HepG2 (cell line): Measurements from ENCODE around the gene BRCA1. TPM values are rescaled to one million over a fixed set of nuclear protein-coding genes. Genes with fewer than 3 reads are reported as not detected.
A peak's percentile ranks its signal among the peaks of the same experiment; 100 is the strongest.

Experiments used
- ATM ChIP-seq: fragments of 450-650 bp; IDR thresholded peaks from 2 replicates; pipeline ENCODE4 v1.7.1; 2017; ENCODE audit warnings: mild to moderate bottlenecking, borderline replicate concordance
- CERS6 ChIP-seq: sonication (generic); formaldehyde crosslinking; IDR thresholded peaks from 2 replicates; pipeline ENCODE4 v1.5.0; 2020; ENCODE audit warnings: missing genetic modification reagents
- DMAP1 ChIP-seq: IDR thresholded peaks from 2 replicates; pipeline ENCODE4 v1.6.1; 2016
- E2F5 ChIP-seq: sonication (generic); formaldehyde crosslinking; conservative IDR thresholded peaks from 2 replicates; pipeline ENCODE4 v1.4.0; 2020; ENCODE audit warnings: missing genetic modification reagents
- EED ChIP-seq: sonication (generic); formaldehyde crosslinking; IDR thresholded peaks from 2 replicates; pipeline ENCODE4 v1.5.0; 2020; ENCODE audit warnings: mild to moderate bottlenecking, missing genetic modification reagents
- FOXO4 ChIP-seq: sonication (generic); formaldehyde crosslinking; conservative IDR thresholded peaks from 2 replicates; pipeline ENCODE4 v1.8.1; 2023; ENCODE audit warnings: missing genetic modification reagents
- GTF3A ChIP-seq: sonication (generic); formaldehyde crosslinking; conservative IDR thresholded peaks from 2 replicates; pipeline ENCODE4 v1.4.0; 2020; ENCODE audit warnings: mild to moderate bottlenecking, missing genetic modification reagents
- IRF2 ChIP-seq: IDR thresholded peaks from 2 replicates; pipeline ENCODE4 v1.6.1; 2018; ENCODE audit warnings: missing genetic modification reagents, missing compliant biosample characterization
- KDM5B ChIP-seq: sonication (generic); formaldehyde crosslinking; IDR thresholded peaks from 2 replicates; pipeline ENCODE4 v1.4.0; 2020; ENCODE audit warnings: missing genetic modification reagents, mild to moderate bottlenecking, borderline replicate concordance
- MBNL3 ChIP-seq: fragments of 250-450 bp; sonication (Bioruptor Pico); conservative IDR thresholded peaks from 2 replicates; pipeline ENCODE4 v1.8.0; 2022; ENCODE audit warnings: mild to moderate bottlenecking, inconsistent platforms
- MXD3 ChIP-seq: IDR thresholded peaks from 2 replicates; pipeline ENCODE4 v1.6.1; 2016; ENCODE audit warnings: mild to moderate bottlenecking, missing biosample characterization, missing genetic modification reagents
- NAIF1 ChIP-seq: sonication (generic); formaldehyde crosslinking; IDR thresholded peaks from 2 replicates; pipeline ENCODE4 v1.5.0; 2020; ENCODE audit warnings: mild to moderate bottlenecking, missing genetic modification reagents, borderline replicate concordance
- POGK ChIP-seq: sonication (generic); formaldehyde crosslinking; conservative IDR thresholded peaks from 2 replicates; pipeline ENCODE4 v1.8.0; 2022; ENCODE audit warnings: mild to moderate bottlenecking, moderate library complexity, missing genetic modification reagents
- RFX1 ChIP-seq: fragments of 450-650 bp; IDR thresholded peaks from 2 replicates; pipeline ENCODE4 v1.6.1; 2017
- RNF2 ChIP-seq: fragments of 450-650 bp; conservative IDR thresholded peaks from 2 replicates; pipeline ENCODE4 v1.6.1; 2016; ENCODE audit warnings: low read depth
- SNAPC5 ChIP-seq: sonication (generic); formaldehyde crosslinking; IDR thresholded peaks from 2 replicates; pipeline ENCODE4 v1.8.1; 2023; ENCODE audit warnings: mild to moderate bottlenecking, missing genetic modification reagents, borderline replicate concordance
- SP1 ChIP-seq, 2 experiments: fragments of 450-650 bp in 1 of 2; sonication (generic) in 1 of 2; formaldehyde crosslinking in 1 of 2; IDR thresholded peaks; 2 replicates each; pipeline versions ENCODE4 v1.4.0 to v1.6.1; 2016 to 2020; ENCODE audit warnings: missing genetic modification reagents in 1 of 2
- SSRP1 ChIP-seq: IDR thresholded peaks from 2 replicates; pipeline ENCODE4 v1.6.1; 2016; ENCODE audit warnings: control low read depth
- ZFX ChIP-seq: sonication (generic); formaldehyde crosslinking; IDR thresholded peaks from 2 replicates; pipeline ENCODE4 v1.4.0; 2020; ENCODE audit warnings: mild to moderate bottlenecking, low read depth, missing genetic modification reagents, moderate library complexity
- ZNF30 ChIP-seq: sonication (generic); formaldehyde crosslinking; IDR thresholded peaks from 2 replicates; pipeline ENCODE4 v1.5.0; 2020; ENCODE audit warnings: mild to moderate bottlenecking, missing genetic modification reagents
- ZNF619 ChIP-seq: sonication (generic); formaldehyde crosslinking; IDR thresholded peaks from 2 replicates; pipeline ENCODE4 v1.4.0; 2020; ENCODE audit warnings: mild to moderate bottlenecking, missing genetic modification reagents
- ZNF652 ChIP-seq: IDR thresholded peaks from 2 replicates; pipeline ENCODE4 v1.6.1; 2016; ENCODE audit warnings: low read depth, borderline replicate concordance
- ZNF709 ChIP-seq: sonication (generic); formaldehyde crosslinking; IDR thresholded peaks from 2 replicates; pipeline ENCODE4 v1.5.0; 2020; ENCODE audit warnings: mild to moderate bottlenecking, missing genetic modification reagents
- ZNF75D ChIP-seq: sonication (generic); formaldehyde crosslinking; IDR thresholded peaks from 2 replicates; pipeline ENCODE4 v1.8.1; 2023; ENCODE audit warnings: missing genetic modification reagents, mild to moderate bottlenecking, borderline replicate concordance
- ZNF83 ChIP-seq: sonication (generic); formaldehyde crosslinking; IDR thresholded peaks from 2 replicates; pipeline ENCODE4 v1.4.0; 2020; ENCODE audit warnings: missing genetic modification reagents, mild to moderate bottlenecking, borderline replicate concordance
- polyA plus RNA-seq, 8 experiments: library from polyadenylated mRNA; depleted of rRNA in 3 of 8; stranded (reverse) in 7 of 8; unstranded in 1 of 8; fragments of >200 nt; fragmentation: Illumina TruSeq in 4 of 8; extraction: Trizol in 4 of 8; gene quantifications; 2 replicates each; pipeline versions ENCODE4 v1.2.1 to v1.2.3, GENCODE V29; 2011 to 2016; ENCODE audit warnings: low read depth in 4 of 8, missing spikeins in 1 of 8, mixed read lengths in 1 of 8; ENCODE audit not compliant: insufficient read depth in 1 of 8
- total RNA-seq, 5 experiments: library from RNA; depleted of rRNA; stranded (reverse); fragments of >200 nt; fragmentation: Illumina TruSeq; extraction: Trizol; gene quantifications; 2 replicates each; pipeline ENCODE4 v1.2.3, GENCODE V29; 2016; ENCODE audit warnings: low read depth in 1 of 5

The BRCA1 gene
- total and polyA plus RNA-seq, 2 of the 13 experiments (the other 11 are each of a cell fraction or from before 2014, with no cell fraction given) = 13.3 to 37.5 TPM

- TF ChIP-seq ZNF83 (CRISPR knock-in tag) (no peak), ZFX (peak; percentile 83), RFX1 (no peak), POGK (peak; percentile 49), E2F5 (no peak), ZNF30 (CRISPR knock-in tag) (peak; percentile 65; the same call in 1 of the 2 replicates), ATM (no peak), RNF2 (no peak; the same call in 1 of the 2 replicates), MBNL3 (no peak), IRF2 (CRISPR knock-in tag) (peak; percentile 68; the same call in 1 of the 2 replicates), NAIF1 (CRISPR knock-in tag) (0 out of 2 replicates have a peak, but pooled peaks have one; percentile 88), GTF3A (no peak; the same call in 1 of the 2 replicates), ZNF75D (CRISPR knock-in tag) (no peak), DMAP1 (CRISPR knock-in tag) (peak; percentile 68), KDM5B (peak; percentile 69), ZNF709 (CRISPR knock-in tag) (0 out of 2 replicates have a peak, but pooled peaks have one; percentile 63), SSRP1 (CRISPR knock-in tag) (no peak), SP1 (IDR thresholded peaks at IDR 0.05) (no peak), SP1 (CRISPR knock-in tag; IDR thresholded peaks at IDR 0.05) (peak; percentile 65), ZNF619 (CRISPR knock-in tag) (peak; percentile 22; the same call in 1 of the 2 replicates), CERS6 (CRISPR knock-in tag) (peak; percentile 91; the same call in 1 of the 2 replicates), MXD3 (CRISPR knock-in tag) (no peak; the same call in none of the 2 replicates), EED (peak; percentile 93; the same call in 1 of the 2 replicates), FOXO4 (CRISPR knock-in tag) (peak; percentile 98; the same call in 1 of the 2 replicates), SNAPC5 (CRISPR knock-in tag) (no peak), ZNF652 (CRISPR knock-in tag) (no peak)
Measured at GRCh38 chr17:43021741-43022512, 103.2 kb downstream of the BRCA1 start, which contains the start of gene VAT1 (continued).
